ENCODE data around the gene FAM171A2. TPM values are rescaled to one million over a fixed set of nuclear protein-coding genes. Genes with fewer than 3 reads are reported as not detected.

Gene FAM171A2
- total and polyA plus RNA-seq, 2 donors (not counting 1 experiment from before 2014, with no cell fraction given) = 0.18 to 0.69 TPM

GRCh38 chr17:44315760-44316731 is 47.6 kb downstream of the FAM171A2 start:
- no peak for ATAC-seq (ENCODE audit: low read depth)
- peak overlapping the region; percentile 34 for H3K27ac Mint-ChIP-seq
- H3K27me3 Mint-ChIP-seq = peaks cover 34% of the 10 kb centered on the region
- no peak overlapping the region for H2AFZ ChIP-seq (ENCODE audit: insufficient read depth, low read depth, low read length, poor library complexity, severe bottlenecking)
- peaks cover 5% of the 10 kb centered on the region for H3K9me3 Mint-ChIP-seq (ENCODE audit: insufficient read depth)
- H3K4me1 Mint-ChIP-seq = peaks cover 15% of the 10 kb centered on the region
- no peaks in the 10 kb centered on the region for H4K20me1 ChIP-seq (ENCODE audit: control insufficient read depth, insufficient read depth, low read length, poor library complexity, severe bottlenecking)
- intact Hi-C loops (cut with micrococcal nuclease) = no loop called here
- no peak for TF ChIP-seq CTCF (IDR thresholded peaks at IDR 0.05)
- peak; percentile 35 for TF ChIP-seq EZH2 (IDR thresholded peaks at IDR 0.05; ENCODE audit: borderline replicate concordance, insufficient read depth, low read depth, low read length, poor library complexity, severe bottlenecking)
- CTCF ChIA-PET = interaction anchor here (0.9 to 7.3 kb wide), 4 partner anchors 11 to 105 kb away, joined by 3 to 38 read pairs (median 3); no protein-coding TSS in a partner anchor
- H3K9me3 ChIP-seq (ENCODE audit: control extremely low read depth in 1 of 3, control insufficient read depth in 2 of 3, insufficient read depth in 1 of 3, low read length in 2 of 3) = peaks cover 0 to 15% (median 0%) of the 10 kb centered on the region in 3 donors
- H3K4me2 ChIP-seq (replicated peaks; ENCODE audit: low read depth, low read length, poor library complexity, severe bottlenecking) = peak overlapping the region; percentile 78
- DNase-seq = peak; percentile 34
- H3K9ac ChIP-seq (ENCODE audit: low read length) = peak overlapping the region; percentile 29
- no peaks in the 10 kb centered on the region for H3K79me2 ChIP-seq (ENCODE audit: control insufficient read depth, insufficient read depth, low read length)
- 12% methylated on average over 38 of the region's 38 CpGs for WGBS (ENCODE audit: insufficient coverage)
- POLR2A ChIA-PET = interaction anchor here (0.5 to 1.6 kb wide), 5 partner anchors 92 to 301 kb away, joined by 3 to 8 read pairs (median 4); partner anchors contain the start of gene TMUB2
- peak overlapping the region; percentile 80 for H3K4me3 Mint-ChIP-seq
- peak overlapping the region in 2 of 5 experiments; percentile 39 to 55 for H3K4me3 ChIP-seq (ENCODE audit: control extremely low read depth in 1 of 5, extremely low read depth in 1 of 5, insufficient read depth in 1 of 5, low read depth in 2 of 5, low read length in 4 of 5)
- H3K27ac ChIP-seq (ENCODE audit: low read length in 2 of 2) = no peak overlapping the region
- peaks cover 0 to 17% of the 10 kb centered on the region in 2 experiments for H3K36me3 ChIP-seq (replicated peaks in 1 of 2; ENCODE audit: control extremely low read depth in 1 of 2, control insufficient read depth in 1 of 2, extremely low read depth in 1 of 2, insufficient read depth in 2 of 2, low read length in 1 of 2)
- H3K4me1 ChIP-seq (ENCODE audit: control insufficient read depth in 2 of 2, insufficient read depth in 2 of 2, low read length in 2 of 2) = peaks cover 19 to 25% of the 10 kb centered on the region in 2 donors
- H3K27me3 ChIP-seq (replicated peaks in 1 of 4; ENCODE audit: control extremely low read depth in 1 of 4, control insufficient read depth in 3 of 4, insufficient read depth in 4 of 4, low read length in 3 of 4) = peaks cover 0 to 46% (median 22%) of the 10 kb centered on the region in 4 experiments
